Measurements from ENCODE around the gene AIFM3. TPM values are rescaled to one million over a fixed set of nuclear protein-coding genes. Genes with fewer than 3 reads are reported as not detected.
A peak's percentile ranks its signal among the peaks of the same experiment; 100 is the strongest.

Gene AIFM3, protein sequence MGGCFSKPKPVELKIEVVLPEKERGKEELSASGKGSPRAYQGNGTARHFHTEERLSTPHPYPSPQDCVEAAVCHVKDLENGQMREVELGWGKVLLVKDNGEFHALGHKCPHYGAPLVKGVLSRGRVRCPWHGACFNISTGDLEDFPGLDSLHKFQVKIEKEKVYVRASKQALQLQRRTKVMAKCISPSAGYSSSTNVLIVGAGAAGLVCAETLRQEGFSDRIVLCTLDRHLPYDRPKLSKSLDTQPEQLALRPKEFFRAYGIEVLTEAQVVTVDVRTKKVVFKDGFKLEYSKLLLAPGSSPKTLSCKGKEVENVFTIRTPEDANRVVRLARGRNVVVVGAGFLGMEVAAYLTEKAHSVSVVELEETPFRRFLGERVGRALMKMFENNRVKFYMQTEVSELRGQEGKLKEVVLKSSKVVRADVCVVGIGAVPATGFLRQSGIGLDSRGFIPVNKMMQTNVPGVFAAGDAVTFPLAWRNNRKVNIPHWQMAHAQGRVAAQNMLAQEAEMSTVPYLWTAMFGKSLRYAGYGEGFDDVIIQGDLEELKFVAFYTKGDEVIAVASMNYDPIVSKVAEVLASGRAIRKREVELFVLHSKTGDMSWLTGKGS
- 12.3 TPM for total RNA-seq
- long read RNA-seq, partial matches to known transcripts: 3 of 5 reads
- long read RNA-seq, other reads (novel, unspliced or antisense): 2 of 5 reads

- H3K4me1 ChIP-seq: peaks cover 7% of the 10 kb centered on the region
- no peak within 1 kb of the TSS for H3K4me3 ChIP-seq
- no peak within 1 kb of the TSS for H3K27ac ChIP-seq
- ATAC-seq (peak in 1 of 2 donors; percentile 16), DNase-seq (no peak)
- TF ChIP-seq CTCF (IDR thresholded peaks at IDR 0.05): no peak
- H3K27me3 ChIP-seq (ENCODE audit: low read depth): peaks cover 22% of the 10 kb centered on the region
- no peaks in the 10 kb centered on the region for H3K9me3 ChIP-seq
- H3K36me3 ChIP-seq: no peaks in the 10 kb centered on the region
- intact Hi-C loops (cut with DNase I): no loop called here
These were observed at the start of gene AIFM3 for GRCh38 chr22:20966883-20967696. TSS of gene AIFM3 (plus strand) at chr22:20967255. CDS start at chr22:20967945, 690 bp downstream.

DNA sequence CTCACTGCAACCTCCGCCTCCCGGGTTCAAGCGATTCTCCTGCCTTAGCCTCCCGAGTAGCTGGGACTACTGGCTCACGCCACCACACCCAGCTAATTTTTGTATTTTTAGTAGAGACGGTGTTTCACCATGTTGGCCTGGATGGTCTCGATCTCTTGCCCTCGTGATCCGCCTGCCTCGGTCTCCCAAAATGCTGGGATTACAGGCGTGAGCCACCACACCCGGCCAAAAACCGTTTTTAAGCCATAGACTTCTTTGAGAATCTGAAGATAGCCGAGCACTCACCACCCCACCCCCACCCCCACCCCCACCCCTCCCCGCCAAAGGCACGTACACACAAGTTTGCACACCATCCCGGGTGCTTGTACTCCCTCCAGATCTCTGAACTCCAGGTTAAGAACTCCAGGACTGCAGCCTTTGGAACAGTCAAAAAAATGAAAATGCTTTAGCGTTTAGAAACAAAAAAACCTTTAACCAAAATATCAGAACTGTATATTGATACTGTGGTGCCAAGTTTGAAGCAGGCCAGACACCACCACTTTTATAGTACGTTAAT is 48.3 kb upstream of the AIFM3 start:
- intact Hi-C loops (cut with DNase I): no loop called here
- TF ChIP-seq CTCF (IDR thresholded peaks at IDR 0.05): no peak
- H3K27ac ChIP-seq: peak overlapping the region; percentile 94
- H3K27me3 ChIP-seq (ENCODE audit: low read depth): no peaks in the 10 kb centered on the region
- no peaks in the 10 kb centered on the region for H3K36me3 ChIP-seq
- ATAC-seq: no peak
- H3K9me3 ChIP-seq: no peaks in the 10 kb centered on the region
- H3K4me3 ChIP-seq: peak overlapping the region; percentile 87
- peaks cover 45% of the 10 kb centered on the region for H3K4me1 ChIP-seq
- no peak for DNase-seq

DNA sequence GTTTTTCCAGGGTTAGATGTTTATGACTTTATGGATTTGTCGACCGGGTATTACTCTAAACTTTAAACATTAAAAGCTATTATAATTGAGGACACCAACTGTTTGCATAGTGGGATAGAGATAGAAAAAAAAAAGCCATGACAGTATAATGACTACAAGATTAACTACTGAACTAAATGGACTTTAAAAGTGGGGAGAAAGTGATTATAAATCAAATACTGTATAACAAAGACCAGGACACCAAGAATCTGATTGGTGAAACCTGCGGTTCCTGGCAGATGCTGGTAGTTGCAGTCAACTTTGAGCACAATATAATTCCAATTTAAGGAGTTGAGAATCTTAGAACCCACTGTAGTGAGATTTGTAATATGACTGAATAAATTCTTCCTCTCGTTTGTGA is 47.3 kb upstream of the AIFM3 start:
- Histone ChIP-seq H3K4me1 (peaks cover 45% of the 10 kb centered on the region), H3K27me3 (ENCODE audit: low read depth) (no peaks in the 10 kb centered on the region), H3K4me3 (peak overlapping the region; percentile 87), H3K36me3 (no peaks in the 10 kb centered on the region), H3K27ac (no peak overlapping the region), H3K9me3 (no peaks in the 10 kb centered on the region)
- ATAC-seq (no peak), DNase-seq (no peak)
- intact Hi-C loops (cut with DNase I): no loop called here
- TF ChIP-seq CTCF (IDR thresholded peaks at IDR 0.05): no peak

GRCh38 chr22:20920881-20921203 is 46.2 kb upstream of the AIFM3 start:
- Histone ChIP-seq H3K4me1 (peaks cover 52% of the 10 kb centered on the region), H3K4me3 (peak overlapping the region; percentile 87), H3K9me3 (no peaks in the 10 kb centered on the region), H3K27me3 (ENCODE audit: low read depth) (no peaks in the 10 kb centered on the region), H3K27ac (no peak overlapping the region), H3K36me3 (no peaks in the 10 kb centered on the region)
- intact Hi-C loops (cut with DNase I): no loop called here
- TF ChIP-seq CTCF (IDR thresholded peaks at IDR 0.05): no peak
- ATAC-seq (no peak), DNase-seq (no peak)

GRCh38 chr22:20922141-20922751 is 44.8 kb upstream of the AIFM3 start:
- intact Hi-C loops (cut with DNase I): no loop called here
- H3K4me1 ChIP-seq: peaks cover 58% of the 10 kb centered on the region
- no peak overlapping the region for H3K27ac ChIP-seq
- no peak for TF ChIP-seq CTCF (IDR thresholded peaks at IDR 0.05)
- no peak overlapping the region for H3K4me3 ChIP-seq
- H3K27me3 ChIP-seq (ENCODE audit: low read depth): no peaks in the 10 kb centered on the region
- DNase-seq (no peak), ATAC-seq (no peak)
- no peaks in the 10 kb centered on the region for H3K9me3 ChIP-seq
- H3K36me3 ChIP-seq: no peaks in the 10 kb centered on the region

Measured in lower lobe of right lung (tissue), 2 donors.